Fibroblast of the aortic adventitia (primary cell): ENCODE results near the gene NKX2-8. TPM values are rescaled to one million over a fixed set of nuclear protein-coding genes. Genes with fewer than 3 reads are reported as not detected.
A peak's percentile ranks its signal among the peaks of the same experiment; 100 is the strongest.

Source experiments
- DNase-seq: peaks from one replicate; pipeline ENCODE4 v3.0.0-alpha.2; 2010; ENCODE audit warnings: low read depth
- H3K4me3 ChIP-seq: 2 replicates; pipeline ENCODE4 v1.5.1; 2011; ENCODE audit warnings: low read depth, mild to moderate bottlenecking, control low read depth, low read length, moderate library complexity
- total RNA-seq: library from RNA; depleted of rRNA; stranded (reverse); fragments of >200 nt; gene quantifications from 2 replicates; pipeline ENCODE4 v1.2.3, GENCODE V29; 2012; ENCODE audit warnings: low replicate concordance
- TF ChIP-seq, protein P1 (sequence below): IDR thresholded peaks from 2 replicates; pipeline ENCODE4 v1.5.1; 2011; ENCODE audit warnings: mild to moderate bottlenecking, low read length, control low read depth, inconsistent platforms; ENCODE audit not compliant: insufficient read depth

Gene NKX2-8
- total RNA-seq, 1 donor = not detected

DNA sequence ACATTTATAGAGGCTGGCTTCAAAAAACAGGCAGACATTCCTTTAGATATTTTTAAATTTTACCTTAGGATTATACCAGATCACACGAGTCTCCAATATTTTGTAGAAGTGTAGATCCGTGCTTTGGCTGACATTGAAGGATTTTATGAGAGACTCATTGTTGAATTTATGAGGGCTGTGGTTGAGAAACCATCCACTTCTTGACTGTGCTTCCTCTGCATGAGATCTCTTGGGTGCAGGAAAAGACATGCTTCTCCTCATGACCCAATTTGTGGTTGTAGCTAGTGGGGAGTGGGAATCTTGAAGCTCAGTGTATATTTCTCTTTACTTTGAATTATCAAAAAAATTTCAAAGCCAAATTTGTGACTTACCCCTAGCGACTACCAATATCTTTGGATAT, 36.7 kb upstream of the NKX2-8 start:
- no peak overlapping the region for H3K4me3 ChIP-seq
- DNase-seq = no peak

GRCh38 chr14:36618641-36619040, 36.2 kb upstream of the NKX2-8 start:
- TF ChIP-seq, protein P1, sequence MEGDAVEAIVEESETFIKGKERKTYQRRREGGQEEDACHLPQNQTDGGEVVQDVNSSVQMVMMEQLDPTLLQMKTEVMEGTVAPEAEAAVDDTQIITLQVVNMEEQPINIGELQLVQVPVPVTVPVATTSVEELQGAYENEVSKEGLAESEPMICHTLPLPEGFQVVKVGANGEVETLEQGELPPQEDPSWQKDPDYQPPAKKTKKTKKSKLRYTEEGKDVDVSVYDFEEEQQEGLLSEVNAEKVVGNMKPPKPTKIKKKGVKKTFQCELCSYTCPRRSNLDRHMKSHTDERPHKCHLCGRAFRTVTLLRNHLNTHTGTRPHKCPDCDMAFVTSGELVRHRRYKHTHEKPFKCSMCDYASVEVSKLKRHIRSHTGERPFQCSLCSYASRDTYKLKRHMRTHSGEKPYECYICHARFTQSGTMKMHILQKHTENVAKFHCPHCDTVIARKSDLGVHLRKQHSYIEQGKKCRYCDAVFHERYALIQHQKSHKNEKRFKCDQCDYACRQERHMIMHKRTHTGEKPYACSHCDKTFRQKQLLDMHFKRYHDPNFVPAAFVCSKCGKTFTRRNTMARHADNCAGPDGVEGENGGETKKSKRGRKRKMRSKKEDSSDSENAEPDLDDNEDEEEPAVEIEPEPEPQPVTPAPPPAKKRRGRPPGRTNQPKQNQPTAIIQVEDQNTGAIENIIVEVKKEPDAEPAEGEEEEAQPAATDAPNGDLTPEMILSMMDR = no peak
- no peak overlapping the region for H3K4me3 ChIP-seq
- no peak for DNase-seq

More for the DNA sequence above, 36.7 kb upstream of the NKX2-8 start:
- TF ChIP-seq, protein P1 = no peak

DNA sequence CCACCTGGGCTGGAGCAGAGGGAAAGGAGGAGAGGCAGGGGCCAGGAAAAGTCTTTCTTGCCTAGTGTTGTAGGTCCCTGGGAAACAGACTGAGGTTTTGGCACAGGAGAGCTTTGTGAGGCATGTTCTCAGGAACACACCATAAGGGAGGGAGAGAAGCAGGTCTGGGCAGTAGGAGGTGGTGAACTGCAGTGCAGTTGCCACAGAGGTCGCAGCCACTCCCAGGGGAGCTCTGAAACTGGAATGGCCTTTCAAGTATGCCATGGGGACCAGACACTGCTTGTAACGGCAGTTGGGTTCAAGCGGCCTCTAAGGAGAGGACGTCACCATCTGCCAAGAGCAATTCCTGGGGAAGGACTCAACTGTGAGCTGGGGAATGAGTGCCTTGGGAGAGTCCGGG, 35.4 kb upstream of the NKX2-8 start:
- TF ChIP-seq, protein P1 = no peak
- no peak for DNase-seq
- H3K4me3 ChIP-seq = no peak overlapping the region

DNA sequence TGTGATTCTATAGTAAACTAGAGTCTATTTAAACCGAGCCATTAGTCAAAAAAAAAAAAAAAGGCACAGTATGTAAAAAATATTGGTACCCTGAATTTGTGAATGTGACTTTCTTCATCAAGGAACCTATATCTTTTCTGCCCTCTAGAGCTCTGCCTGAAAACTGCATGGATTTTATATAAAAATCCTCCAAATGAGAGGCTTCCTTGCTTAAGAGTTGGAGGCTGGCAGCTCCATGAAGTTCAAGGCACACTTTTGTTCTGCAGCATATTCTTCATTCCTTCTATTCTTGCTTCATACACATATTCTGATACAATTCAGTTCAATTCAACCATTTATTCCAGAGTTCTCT, 23.1 kb upstream of the NKX2-8 start:
- TF ChIP-seq, protein P1 = peak; percentile 19
- H3K4me3 ChIP-seq = no peak overlapping the region
- DNase-seq = peak; percentile 16

GRCh38 chr14:36604757-36605505, 22.5 kb upstream of the NKX2-8 start:
- TF ChIP-seq, protein P1 = peak; percentile 91
- peak; percentile 79 for DNase-seq
- H3K4me3 ChIP-seq = no peak overlapping the region

DNA sequence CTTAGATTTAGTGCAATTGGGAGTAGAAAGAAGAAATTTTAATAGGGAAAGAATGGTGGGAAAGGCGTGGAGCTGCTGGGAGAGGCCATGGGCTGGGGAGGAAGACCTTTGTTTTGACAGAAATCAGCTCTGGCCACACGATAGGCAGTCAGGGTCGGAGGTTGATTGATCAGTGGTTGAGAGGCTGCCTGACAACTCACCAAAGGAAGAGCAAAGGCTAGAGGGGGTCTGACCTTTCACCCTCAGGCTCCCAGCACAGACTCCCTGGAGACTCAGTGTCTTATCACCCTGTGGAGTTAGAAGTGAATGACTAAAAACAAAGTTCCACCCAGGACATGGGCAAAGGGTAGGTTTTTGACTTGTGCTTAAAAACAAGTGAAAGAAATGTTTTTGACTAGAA, 18.0 kb upstream of the NKX2-8 start:
- no peak overlapping the region for H3K4me3 ChIP-seq
- TF ChIP-seq, protein P1 = no peak
- no peak for DNase-seq

- TF ChIP-seq, protein P1 = no peak
- H3K4me3 ChIP-seq = no peak overlapping the region
- DNase-seq = no peak
Observed at GRCh38 chr14:36591482-36591881, 9.1 kb upstream of the NKX2-8 start.
